ENCODE measurements around the gene NFATC2.

Gene NFATC2

DNA sequence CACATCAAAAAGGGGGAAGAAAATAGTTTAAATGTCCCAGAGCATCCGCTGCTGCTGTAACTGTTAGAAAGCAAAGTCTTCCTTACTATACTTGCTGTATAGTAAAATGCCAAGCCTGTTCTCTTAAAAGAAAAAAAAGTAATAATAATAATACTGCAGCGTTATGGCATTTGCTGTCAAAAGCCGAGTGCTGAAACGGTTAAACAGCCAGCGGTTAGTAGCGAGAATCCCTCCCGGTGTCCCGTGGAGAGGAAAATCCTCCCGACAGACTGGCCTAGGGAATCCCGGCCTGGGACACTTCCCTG, 19.5 kb upstream of the NFATC2 start:
- TF ChIP-seq, protein P1, sequence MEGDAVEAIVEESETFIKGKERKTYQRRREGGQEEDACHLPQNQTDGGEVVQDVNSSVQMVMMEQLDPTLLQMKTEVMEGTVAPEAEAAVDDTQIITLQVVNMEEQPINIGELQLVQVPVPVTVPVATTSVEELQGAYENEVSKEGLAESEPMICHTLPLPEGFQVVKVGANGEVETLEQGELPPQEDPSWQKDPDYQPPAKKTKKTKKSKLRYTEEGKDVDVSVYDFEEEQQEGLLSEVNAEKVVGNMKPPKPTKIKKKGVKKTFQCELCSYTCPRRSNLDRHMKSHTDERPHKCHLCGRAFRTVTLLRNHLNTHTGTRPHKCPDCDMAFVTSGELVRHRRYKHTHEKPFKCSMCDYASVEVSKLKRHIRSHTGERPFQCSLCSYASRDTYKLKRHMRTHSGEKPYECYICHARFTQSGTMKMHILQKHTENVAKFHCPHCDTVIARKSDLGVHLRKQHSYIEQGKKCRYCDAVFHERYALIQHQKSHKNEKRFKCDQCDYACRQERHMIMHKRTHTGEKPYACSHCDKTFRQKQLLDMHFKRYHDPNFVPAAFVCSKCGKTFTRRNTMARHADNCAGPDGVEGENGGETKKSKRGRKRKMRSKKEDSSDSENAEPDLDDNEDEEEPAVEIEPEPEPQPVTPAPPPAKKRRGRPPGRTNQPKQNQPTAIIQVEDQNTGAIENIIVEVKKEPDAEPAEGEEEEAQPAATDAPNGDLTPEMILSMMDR (IDR thresholded peaks at IDR 0.05; ENCODE audit: low read length, missing control alignments): no peak
- DNase-seq (ENCODE audit: low read depth): no peak
- peak overlapping the region; percentile 59 for H3K4me3 ChIP-seq (replicated peaks; ENCODE audit: low read depth, low read length)

- no peak for DNase-seq (ENCODE audit: low read depth)
- H3K4me3 ChIP-seq (replicated peaks; ENCODE audit: low read depth, low read length): no peak overlapping the region
- TF ChIP-seq, protein P1 (IDR thresholded peaks at IDR 0.05; ENCODE audit: low read length, missing control alignments): no peak
Measured at GRCh38 chr20:51560550-51561307, 18.2 kb upstream of the NFATC2 start.

DNA sequence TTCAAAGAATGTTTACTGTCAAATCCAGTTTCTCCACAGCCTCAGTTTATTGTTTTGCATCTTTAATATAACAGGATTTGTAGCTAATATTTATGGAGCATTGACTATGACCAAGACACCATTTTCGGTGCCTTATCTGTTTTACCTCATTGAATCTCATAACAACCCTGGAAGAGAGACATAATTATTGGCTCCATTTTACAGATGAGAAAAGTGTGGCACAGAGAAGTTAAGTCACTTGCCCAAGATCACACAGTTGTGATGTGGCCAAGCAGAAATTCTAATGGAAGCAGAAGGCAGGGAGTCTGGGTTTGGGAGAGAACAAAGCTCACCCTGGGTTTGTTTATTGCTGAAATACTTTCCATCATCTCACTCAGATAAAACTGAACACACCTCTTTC, 17.5 kb upstream of the NFATC2 start:
- TF ChIP-seq, protein P1 (IDR thresholded peaks at IDR 0.05; ENCODE audit: low read length, missing control alignments): no peak
- no peak overlapping the region for H3K4me3 ChIP-seq (replicated peaks; ENCODE audit: low read depth, low read length)
- DNase-seq (ENCODE audit: low read depth): no peak

DNA sequence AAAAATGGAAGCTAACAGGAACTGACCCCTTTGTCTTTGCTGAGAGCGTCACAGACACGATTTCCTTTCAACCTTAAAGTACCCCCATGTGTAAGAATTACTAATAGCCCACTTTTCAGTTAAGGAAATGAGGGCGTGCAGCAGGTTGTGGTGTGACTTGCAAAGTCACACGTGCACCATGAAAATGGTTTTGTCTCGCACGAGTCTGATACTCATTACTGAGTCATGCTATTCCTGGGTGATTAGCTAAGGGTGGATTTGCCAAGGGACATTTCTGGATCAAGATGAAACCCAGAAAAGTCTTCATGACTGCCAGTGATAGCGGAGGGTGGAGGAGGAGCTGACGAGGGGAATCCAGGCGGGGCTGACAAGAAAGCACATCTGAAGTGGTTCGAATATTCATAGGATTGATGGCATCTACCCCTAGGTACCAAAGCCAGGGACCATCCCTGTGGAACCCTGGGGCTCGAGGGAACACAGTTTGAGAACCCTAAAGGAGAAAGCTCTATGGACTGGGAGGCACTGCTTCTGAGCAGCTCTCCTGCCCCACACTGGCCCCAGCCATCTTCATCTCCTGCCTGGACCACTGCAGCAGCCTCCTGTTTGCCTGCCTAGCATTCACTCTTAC, 12.1 kb upstream of the NFATC2 start:
- peak; percentile 45 for DNase-seq (ENCODE audit: low read depth)
- TF ChIP-seq, protein P1 (IDR thresholded peaks at IDR 0.05; ENCODE audit: low read length, missing control alignments): no peak
- H3K4me3 ChIP-seq (replicated peaks; ENCODE audit: low read depth, low read length): no peak overlapping the region

DNA sequence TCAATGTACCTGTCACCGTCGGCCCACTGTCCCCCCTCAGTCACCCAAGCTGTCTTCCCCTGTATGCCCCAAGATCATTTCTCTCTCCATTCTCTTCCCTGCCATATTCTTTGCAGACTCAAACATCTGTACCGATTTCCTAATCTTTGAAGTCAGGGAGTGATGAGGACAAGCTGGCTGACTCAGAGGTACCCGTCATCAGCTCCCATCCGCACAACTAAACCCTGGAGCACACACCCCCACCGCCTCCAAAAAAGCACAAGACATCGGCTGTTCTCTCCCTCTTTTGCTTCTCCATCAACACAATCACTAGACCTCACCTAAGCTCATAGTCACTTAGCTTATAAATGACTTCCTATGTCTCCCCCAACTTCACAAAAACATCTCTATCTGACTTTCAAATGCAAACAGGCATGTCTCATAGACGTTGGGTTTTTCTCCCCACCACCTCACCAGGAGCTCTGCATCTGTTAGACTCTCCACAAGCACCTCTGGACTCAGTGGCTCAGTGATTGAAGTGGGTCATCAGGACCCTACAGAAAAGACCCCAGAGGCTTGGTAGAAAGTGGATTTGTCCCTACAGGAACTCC, 11.5 kb upstream of the NFATC2 start:
- peak; percentile 45 for DNase-seq (ENCODE audit: low read depth)
- H3K4me3 ChIP-seq (replicated peaks; ENCODE audit: low read depth, low read length): no peak overlapping the region
- TF ChIP-seq, protein P1 (IDR thresholded peaks at IDR 0.05; ENCODE audit: low read length, missing control alignments): no peak

DNA sequence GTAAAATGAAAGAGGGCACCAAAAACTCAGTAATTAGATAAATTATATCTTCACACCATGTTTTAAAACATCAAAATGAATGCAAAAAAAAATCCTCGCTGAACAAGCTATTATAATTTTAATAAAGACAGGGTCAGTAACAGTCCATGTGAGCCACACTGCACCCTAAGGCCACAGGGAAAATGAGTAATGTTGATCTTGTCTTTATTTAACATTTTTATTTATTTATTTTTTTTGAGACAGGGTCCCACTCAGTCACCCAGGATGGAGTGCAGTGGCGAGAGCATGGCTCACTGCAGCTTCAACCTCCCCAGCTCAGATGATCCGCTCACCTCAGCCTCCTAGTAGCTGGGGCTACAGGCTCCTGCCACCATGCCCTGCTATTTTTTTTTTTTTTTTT, 8.7 kb upstream of the NFATC2 start:
- no peak for DNase-seq (ENCODE audit: low read depth)
- H3K4me3 ChIP-seq (replicated peaks; ENCODE audit: low read depth, low read length): no peak overlapping the region

More for the DNA sequence above, 8.7 kb upstream of the NFATC2 start:
- TF ChIP-seq, protein P1 (IDR thresholded peaks at IDR 0.05; ENCODE audit: low read length, missing control alignments): no peak
